Esophagus muscularis mucosa (tissue), 3 donors: ENCODE data around the gene IFITM1.

Source experiments
- EP300 ChIP-seq: sonication (generic); formaldehyde crosslinking; IDR thresholded peaks from one replicate; pipeline ENCODE4 v1.6.1; 2017; ENCODE audit warnings: antibody characterized with exemption
- TF ChIP-seq, protein P1 (sequence below), 3 experiments: fragments of 200-600 bp in 2 of 3; fragments of 450-650 bp in 1 of 3; sonication (generic) in 2 of 3; IDR thresholded peaks; one replicate each; pipeline ENCODE4 v1.5.1; 2017 to 2019; ENCODE audit warnings: antibody characterized with exemption in 3 of 3, mild to moderate bottlenecking in 2 of 3, moderate library complexity in 1 of 3

DNA sequence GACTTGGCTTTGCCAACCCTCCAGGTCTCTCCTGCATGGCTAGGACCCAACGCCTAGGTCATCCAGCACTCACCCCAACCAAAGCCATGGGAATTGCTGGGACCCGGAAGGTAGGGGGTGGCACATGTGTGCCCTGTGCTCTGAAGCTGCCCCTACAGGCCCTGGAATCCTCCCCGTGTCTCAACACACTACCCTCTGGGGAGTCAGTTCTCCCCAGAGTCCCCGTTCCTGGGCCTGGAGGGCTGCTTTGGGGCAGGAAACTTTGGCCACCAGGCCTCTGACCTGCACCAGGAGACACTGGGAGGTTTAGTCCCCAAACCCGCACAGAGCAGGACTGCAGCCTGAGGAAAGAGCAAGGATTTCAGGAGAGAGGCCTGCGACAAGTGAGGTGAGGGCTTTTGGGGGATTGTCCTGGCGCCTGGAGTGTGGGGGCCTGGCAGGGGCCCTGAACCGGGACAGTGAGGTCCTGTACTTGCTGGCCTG is 495 bp upstream of the IFITM1 start:
- TF ChIP-seq EP300 = no peak
- TF ChIP-seq, protein P1, sequence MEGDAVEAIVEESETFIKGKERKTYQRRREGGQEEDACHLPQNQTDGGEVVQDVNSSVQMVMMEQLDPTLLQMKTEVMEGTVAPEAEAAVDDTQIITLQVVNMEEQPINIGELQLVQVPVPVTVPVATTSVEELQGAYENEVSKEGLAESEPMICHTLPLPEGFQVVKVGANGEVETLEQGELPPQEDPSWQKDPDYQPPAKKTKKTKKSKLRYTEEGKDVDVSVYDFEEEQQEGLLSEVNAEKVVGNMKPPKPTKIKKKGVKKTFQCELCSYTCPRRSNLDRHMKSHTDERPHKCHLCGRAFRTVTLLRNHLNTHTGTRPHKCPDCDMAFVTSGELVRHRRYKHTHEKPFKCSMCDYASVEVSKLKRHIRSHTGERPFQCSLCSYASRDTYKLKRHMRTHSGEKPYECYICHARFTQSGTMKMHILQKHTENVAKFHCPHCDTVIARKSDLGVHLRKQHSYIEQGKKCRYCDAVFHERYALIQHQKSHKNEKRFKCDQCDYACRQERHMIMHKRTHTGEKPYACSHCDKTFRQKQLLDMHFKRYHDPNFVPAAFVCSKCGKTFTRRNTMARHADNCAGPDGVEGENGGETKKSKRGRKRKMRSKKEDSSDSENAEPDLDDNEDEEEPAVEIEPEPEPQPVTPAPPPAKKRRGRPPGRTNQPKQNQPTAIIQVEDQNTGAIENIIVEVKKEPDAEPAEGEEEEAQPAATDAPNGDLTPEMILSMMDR (IDR thresholded peaks at IDR 0.05) = no peak
